Spleen (tissue), 7 donors: ENCODE results near the gene RBM38.

Source experiments
- POLR2AphosphoS5 ChIP-seq, 3 donors: sonication (generic); formaldehyde crosslinking; IDR thresholded peaks; one replicate each; pipeline ENCODE4 v1.5.1; 2017; ENCODE audit warnings: antibody characterized with exemption in 3 of 3
- TF ChIP-seq, protein P1 (sequence below), 11 experiments: fragments of 200-600 bp in 7 of 11; fragments of 450-650 bp in 4 of 11; sonication (generic) in 4 of 11; IDR thresholded peaks in 8 of 11; conservative IDR thresholded peaks in 3 of 11; 1 replicate in 7 of 11; 2 replicates in 4 of 11; pipeline versions ENCODE4 v1.4.0 to v1.8.0; 2016 to 2021; ENCODE audit warnings: antibody characterized with exemption in 11 of 11, inconsistent platforms in 4 of 11, mild to moderate bottlenecking in 1 of 11
- donor health status: DM: no; HTN: no; CAD: no; lungs with moderate emphysema.
- donor health status: DM: no; HTN: no; CAD: no.
- donor health status: DM: no; HTN: no; CAD: no.

DNA sequence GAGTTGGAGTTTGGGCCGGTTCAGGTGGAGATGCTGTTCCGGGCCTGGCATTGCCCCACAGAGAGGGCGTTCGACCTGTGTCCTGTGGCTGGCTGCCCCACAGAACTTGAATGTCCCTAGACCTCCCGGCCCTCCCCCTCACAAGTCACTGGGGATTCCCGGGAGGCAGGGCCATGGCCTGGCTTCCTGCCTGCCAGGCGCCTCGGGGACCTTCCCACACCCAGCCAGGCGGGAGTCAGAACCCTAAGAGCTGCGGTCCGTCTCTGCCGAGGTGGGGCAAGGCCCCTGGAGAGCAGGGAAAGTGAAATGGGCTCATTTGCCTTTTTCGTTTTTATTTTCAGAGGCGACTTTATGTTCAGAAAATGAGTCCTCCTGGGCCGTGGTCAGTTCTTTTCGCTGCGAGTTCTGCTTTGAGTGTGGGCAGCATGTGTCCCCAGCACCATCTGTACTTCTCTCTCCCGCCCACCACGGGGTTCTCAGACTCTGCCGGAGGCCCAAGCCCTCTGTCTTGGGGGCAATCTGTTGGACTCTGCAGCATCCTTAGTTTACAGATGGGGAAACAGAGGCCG lies 8.5 kb downstream of the RBM38 start:
- TF ChIP-seq, protein P1, sequence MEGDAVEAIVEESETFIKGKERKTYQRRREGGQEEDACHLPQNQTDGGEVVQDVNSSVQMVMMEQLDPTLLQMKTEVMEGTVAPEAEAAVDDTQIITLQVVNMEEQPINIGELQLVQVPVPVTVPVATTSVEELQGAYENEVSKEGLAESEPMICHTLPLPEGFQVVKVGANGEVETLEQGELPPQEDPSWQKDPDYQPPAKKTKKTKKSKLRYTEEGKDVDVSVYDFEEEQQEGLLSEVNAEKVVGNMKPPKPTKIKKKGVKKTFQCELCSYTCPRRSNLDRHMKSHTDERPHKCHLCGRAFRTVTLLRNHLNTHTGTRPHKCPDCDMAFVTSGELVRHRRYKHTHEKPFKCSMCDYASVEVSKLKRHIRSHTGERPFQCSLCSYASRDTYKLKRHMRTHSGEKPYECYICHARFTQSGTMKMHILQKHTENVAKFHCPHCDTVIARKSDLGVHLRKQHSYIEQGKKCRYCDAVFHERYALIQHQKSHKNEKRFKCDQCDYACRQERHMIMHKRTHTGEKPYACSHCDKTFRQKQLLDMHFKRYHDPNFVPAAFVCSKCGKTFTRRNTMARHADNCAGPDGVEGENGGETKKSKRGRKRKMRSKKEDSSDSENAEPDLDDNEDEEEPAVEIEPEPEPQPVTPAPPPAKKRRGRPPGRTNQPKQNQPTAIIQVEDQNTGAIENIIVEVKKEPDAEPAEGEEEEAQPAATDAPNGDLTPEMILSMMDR (IDR thresholded peaks at IDR 0.05 in 8 of 11, conservative IDR thresholded peaks at IDR 0.05 in 3 of 11): no peak
- peak; percentile 45 to 75 (median 73) for TF ChIP-seq POLR2AphosphoS5 (IDR thresholded peaks at IDR 0.05)
